ENCODE data around the gene OR5C1.
A peak's percentile ranks its signal among the peaks of the same experiment; 100 is the strongest.

Gene OR5C1

GRCh38 chr9:122814545-122814944, 25.8 kb downstream of the OR5C1 start:
- Histone ChIP-seq H3K27ac (ENCODE audit: extremely low read depth, low read depth, low read length) (no peak overlapping the region), H3K4me3 (ENCODE audit: low read depth, low read length) (no peak overlapping the region), H3K36me3 (ENCODE audit: control insufficient read depth in 2 of 2, insufficient read depth in 1 of 2, low read length in 2 of 2) (peaks cover 4 to 22% of the 10 kb centered on the region in 2 experiments; a peak in 2 of 3 replicates), H3K9me3 (ENCODE audit: control insufficient read depth, insufficient read depth, low read depth, low read length) (no peaks in the 10 kb centered on the region), H3K4me1 (ENCODE audit: control insufficient read depth, insufficient read depth, low read length) (peaks cover 3% of the 10 kb centered on the region; the same call in 1 of the 2 replicates)
- ChIA-PET POLR2A (no interaction called here), CTCF (interaction anchor here (0.6 kb wide), 1 partner anchor 690 kb away, joined by 3 read pairs; no protein-coding TSS in a partner anchor)
- no peak for TF ChIP-seq ZNF239 (tag by site-specific recombination; IDR thresholded peaks at IDR 0.05)
- no peak for TF ChIP-seq TRIM28 (IDR thresholded peaks at IDR 0.05; ENCODE audit: borderline replicate concordance, low read length)
- TF ChIP-seq ZNF488 (tag by site-specific recombination; IDR thresholded peaks at IDR 0.05): no peak
- no peak for TF ChIP-seq ZNF549 (tag by site-specific recombination; IDR thresholded peaks at IDR 0.05)
- TF ChIP-seq ZSCAN4 (tag by site-specific recombination; IDR thresholded peaks at IDR 0.05): no peak
- no peak for TF ChIP-seq ZFP3 (tag by site-specific recombination; IDR thresholded peaks at IDR 0.05; ENCODE audit: low read depth)
- TF ChIP-seq ZNF280C (tag by site-specific recombination; IDR thresholded peaks at IDR 0.05): no peak
- TF ChIP-seq ZNF350 (tag by site-specific recombination; IDR thresholded peaks at IDR 0.05): no peak
- no peak for TF ChIP-seq YY1 (tag by site-specific recombination; IDR thresholded peaks at IDR 0.05)
- no peak for TF ChIP-seq ZNF362 (tag by site-specific recombination; IDR thresholded peaks at IDR 0.05)
- no peak for TF ChIP-seq OVOL3 (tag by site-specific recombination; IDR thresholded peaks at IDR 0.05)

- no peak overlapping the region for H3K27ac ChIP-seq (ENCODE audit: extremely low read depth, low read depth, low read length)
- peaks cover 8% of the 10 kb centered on the region for H3K4me1 ChIP-seq (ENCODE audit: control insufficient read depth, insufficient read depth, low read length)
- TF ChIP-seq SP2 (tag by site-specific recombination; IDR thresholded peaks at IDR 0.05) (no peak), ZNF596 (tag by site-specific recombination; IDR thresholded peaks at IDR 0.05) (no peak)
- H3K9me3 ChIP-seq (ENCODE audit: control insufficient read depth, insufficient read depth, low read depth, low read length): no peaks in the 10 kb centered on the region
- CTCF ChIA-PET: interaction anchor here (0.9 to 1.4 kb wide), 2 partner anchors 175 to 534 kb away, joined by 3 to 5 read pairs; no protein-coding TSS in a partner anchor
- POLR2A ChIA-PET: no interaction called here
- no peak overlapping the region for H3K4me3 ChIP-seq (ENCODE audit: low read depth, low read length)
- peaks cover 5 to 29% of the 10 kb centered on the region in 2 experiments; a peak in 2 of 3 replicates for H3K36me3 ChIP-seq (ENCODE audit: control insufficient read depth in 2 of 2, insufficient read depth in 1 of 2, low read length in 2 of 2)
Measured at GRCh38 chr9:122815544-122815943, 26.8 kb downstream of the OR5C1 start.

- CTCF ChIA-PET: interaction anchor here (0.9 to 1.4 kb wide), 3 partner anchors 174 to 717 kb away, joined by 3 to 5 read pairs (median 5); no protein-coding TSS in a partner anchor
- Histone ChIP-seq H3K4me1 (ENCODE audit: control insufficient read depth, insufficient read depth, low read length) (peaks cover 8% of the 10 kb centered on the region), H3K36me3 (ENCODE audit: control insufficient read depth in 2 of 2, insufficient read depth in 1 of 2, low read length in 2 of 2) (peaks cover 7 to 35% of the 10 kb centered on the region in 2 experiments; a peak in 2 of 3 replicates), H3K27ac (ENCODE audit: extremely low read depth, low read depth, low read length) (no peak overlapping the region), H3K9me3 (ENCODE audit: control insufficient read depth, insufficient read depth, low read depth, low read length) (no peaks in the 10 kb centered on the region), H3K4me3 (ENCODE audit: low read depth, low read length) (no peak overlapping the region)
- POLR2A ChIA-PET: no interaction called here
- TF ChIP-seq ZNF600 (tag by site-specific recombination; IDR thresholded peaks at IDR 0.05) (0 out of 2 replicates have a peak, but pooled peaks have one; percentile 21), ZIC2 (tag by site-specific recombination; IDR thresholded peaks at IDR 0.05) (peak; percentile 56), ZSCAN4 (tag by site-specific recombination; IDR thresholded peaks at IDR 0.05) (no peak), ZNF549 (tag by site-specific recombination; IDR thresholded peaks at IDR 0.05) (0 out of 2 replicates have a peak, but pooled peaks have one; percentile 39), PRDM1 (tag by site-specific recombination; IDR thresholded peaks at IDR 0.05) (no peak), ZNF658 (tag by site-specific recombination; IDR thresholded peaks at IDR 0.05) (no peak), ZNF426 (tag by site-specific recombination; IDR thresholded peaks at IDR 0.05) (no peak), ZNF362 (tag by site-specific recombination; IDR thresholded peaks at IDR 0.05) (no peak), SCRT1 (tag by site-specific recombination; IDR thresholded peaks at IDR 0.05; ENCODE audit: borderline replicate concordance) (no peak), ZNF175 (tag by site-specific recombination; IDR thresholded peaks at IDR 0.05) (no peak), GLI4 (tag by site-specific recombination; IDR thresholded peaks at IDR 0.05) (no peak), ZSCAN30 (tag by site-specific recombination; IDR thresholded peaks at IDR 0.05) (no peak), ZNF629 (tag by site-specific recombination; IDR thresholded peaks at IDR 0.05) (no peak)
Measured at GRCh38 chr9:122816163-122816867, 27.6 kb downstream of the OR5C1 start.
